HG02642 (cell line): Measurements from ENCODE around the gene FAM32A.

ENCODE experiments used
- ATAC-seq: cut with Tn5 transposase; IDR thresholded peaks from one replicate; pipeline ENCODE4 v1.9.1; 2021; ENCODE audit warnings: mild to moderate bottlenecking; ENCODE audit not compliant: unreplicated experiment, poor library complexity

FAM32A gene

DNA sequence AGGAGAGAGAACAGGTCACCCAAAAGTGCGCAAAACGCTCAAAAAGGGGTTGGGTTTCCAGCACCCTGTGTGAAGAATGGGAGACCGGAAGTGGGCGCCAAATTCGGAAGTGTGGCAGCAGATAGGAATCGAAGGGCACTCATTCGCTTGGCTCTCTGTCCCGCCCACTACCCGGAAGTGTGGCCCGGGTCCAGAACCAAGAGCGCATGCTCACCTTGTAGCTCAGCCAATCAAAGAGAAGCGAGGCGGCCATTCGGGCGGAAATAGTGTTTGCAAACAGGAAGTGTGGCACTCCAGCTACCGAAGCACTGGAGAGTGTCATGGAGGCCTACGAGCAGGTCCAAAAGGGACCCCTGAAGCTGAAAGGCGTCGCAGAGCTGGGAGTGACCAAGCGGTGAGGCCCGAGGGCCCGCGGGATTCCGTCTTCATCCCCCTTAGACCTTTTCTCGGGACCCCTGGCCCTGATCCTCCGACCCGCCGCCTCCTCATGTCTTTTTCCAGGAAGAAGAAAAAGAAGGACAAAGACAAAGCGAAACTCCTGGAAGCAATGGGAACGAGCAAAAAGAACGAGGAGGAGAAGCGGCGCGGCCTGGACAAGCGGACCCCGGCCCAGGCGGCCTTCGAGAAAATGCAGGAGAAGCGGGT, at the start of gene FAM32A:
FAM32A (plus strand) TSS at position 288 of the 645 bp plus-strand sequence; CDS start at position 321, 33 bp downstream.
- peak; percentile 92 for ATAC-seq

DNA sequence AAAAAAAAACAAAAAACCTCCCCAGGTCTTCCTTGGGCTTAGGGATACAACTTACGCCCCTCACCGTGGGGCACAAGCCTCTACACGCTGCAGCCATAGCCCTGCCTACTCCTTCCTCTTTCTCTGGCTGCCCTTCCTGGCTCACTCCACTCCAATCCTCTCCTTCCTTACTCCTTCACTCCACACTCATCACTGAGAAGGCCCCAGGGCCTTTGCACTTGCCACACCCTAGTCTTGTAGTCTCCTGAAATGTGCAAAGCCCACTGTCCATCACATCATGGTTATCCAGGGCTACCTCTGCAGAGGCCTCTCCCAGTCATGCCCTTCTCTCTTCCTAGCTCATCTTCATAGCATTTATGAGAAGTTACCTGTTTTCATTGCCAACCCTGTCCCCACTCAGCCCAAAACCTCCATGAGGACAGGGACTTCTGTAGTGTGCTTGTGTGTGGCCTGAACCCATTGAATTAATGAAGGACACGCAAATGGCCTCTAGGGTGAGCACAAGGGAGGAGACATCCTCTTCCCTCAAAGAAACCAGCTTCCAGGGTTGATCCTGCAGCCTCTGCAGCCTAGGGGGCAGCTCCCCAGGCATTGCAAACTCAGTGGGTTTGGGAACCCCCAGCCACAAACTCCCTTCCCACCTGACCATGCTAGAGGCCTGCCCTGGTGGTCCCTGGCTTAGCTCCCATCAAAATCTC, 49.6 kb upstream of the FAM32A start:
- no peak for ATAC-seq

DNA sequence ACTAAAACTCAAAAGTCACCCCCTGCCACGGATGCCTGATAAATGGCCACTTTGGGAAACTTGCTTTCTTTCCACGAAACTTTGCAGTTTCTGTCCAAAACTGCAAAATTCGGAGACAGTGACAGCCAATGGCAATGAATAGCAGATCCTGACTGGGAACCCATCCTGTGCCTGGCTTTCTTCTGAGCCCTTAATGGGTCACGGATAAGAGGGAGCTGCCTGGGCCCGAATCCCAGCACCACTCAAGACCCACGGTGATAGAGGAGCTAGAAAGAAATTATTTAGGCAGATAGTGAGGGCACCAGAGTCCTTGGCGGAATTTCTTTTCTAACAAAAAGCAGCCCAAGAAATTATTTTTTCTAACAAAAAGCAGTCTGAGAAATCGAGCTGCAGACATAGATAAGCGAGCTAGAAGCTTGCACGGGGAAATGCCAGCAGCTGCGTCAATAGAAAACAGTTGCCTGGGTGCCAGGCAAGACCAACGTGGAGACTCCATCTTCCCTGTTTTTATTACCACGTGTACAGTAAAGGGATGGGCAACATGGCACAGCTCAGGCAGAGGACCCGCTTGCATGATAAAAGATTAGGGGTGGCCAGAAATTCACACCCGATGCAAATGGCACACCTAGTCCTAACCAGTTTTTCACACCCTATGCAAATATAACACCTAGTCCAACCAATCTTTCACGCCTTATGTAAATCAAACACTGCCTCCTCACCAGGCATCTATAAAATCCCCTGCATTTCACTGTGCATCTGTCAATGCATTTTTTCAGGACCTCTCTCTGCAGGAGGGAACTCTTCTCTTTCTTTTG, 48.8 kb upstream of the FAM32A start:
- ATAC-seq = no peak

DNA sequence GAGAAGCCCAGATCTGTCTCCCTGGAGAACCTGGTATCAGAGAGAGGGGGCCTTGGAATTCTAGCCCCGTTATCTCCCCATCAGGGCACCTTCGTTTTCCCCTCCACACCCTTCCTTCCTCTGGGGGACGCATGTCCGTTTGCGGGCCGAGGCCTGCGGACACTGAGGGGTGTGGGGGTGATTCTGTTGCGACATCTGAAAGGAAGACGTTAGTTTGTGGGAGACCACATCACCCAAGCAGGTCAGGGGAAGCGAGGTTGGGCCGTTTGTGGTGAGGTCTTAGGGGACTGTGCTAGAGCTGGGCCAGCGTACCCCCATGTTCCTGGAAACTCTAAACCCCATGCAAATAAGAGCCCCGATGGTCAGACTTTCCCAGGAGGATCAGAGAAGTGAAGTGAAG, 45.5 kb upstream of the FAM32A start:
- no peak for ATAC-seq

DNA sequence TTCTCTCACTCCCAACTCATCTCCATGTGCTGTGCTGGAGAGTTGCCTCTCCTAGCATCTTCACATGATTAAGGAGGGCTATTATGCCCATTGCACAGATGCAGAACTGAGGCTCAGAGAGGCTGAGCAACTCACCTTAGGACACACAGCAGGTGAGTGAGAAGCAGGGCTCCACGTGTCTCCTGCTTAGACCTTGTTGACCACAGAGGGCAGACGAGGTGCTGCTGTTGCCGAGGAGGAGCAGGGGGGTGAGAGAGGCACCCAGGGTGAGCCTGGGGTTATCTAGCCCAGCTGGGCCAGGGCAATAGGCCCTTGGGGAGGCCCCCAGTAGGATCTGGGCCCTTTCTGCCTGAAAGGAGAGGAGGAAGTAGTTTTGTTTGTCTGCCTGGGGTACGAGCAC, 44.2 kb upstream of the FAM32A start:
- peak; percentile 51 for ATAC-seq

DNA sequence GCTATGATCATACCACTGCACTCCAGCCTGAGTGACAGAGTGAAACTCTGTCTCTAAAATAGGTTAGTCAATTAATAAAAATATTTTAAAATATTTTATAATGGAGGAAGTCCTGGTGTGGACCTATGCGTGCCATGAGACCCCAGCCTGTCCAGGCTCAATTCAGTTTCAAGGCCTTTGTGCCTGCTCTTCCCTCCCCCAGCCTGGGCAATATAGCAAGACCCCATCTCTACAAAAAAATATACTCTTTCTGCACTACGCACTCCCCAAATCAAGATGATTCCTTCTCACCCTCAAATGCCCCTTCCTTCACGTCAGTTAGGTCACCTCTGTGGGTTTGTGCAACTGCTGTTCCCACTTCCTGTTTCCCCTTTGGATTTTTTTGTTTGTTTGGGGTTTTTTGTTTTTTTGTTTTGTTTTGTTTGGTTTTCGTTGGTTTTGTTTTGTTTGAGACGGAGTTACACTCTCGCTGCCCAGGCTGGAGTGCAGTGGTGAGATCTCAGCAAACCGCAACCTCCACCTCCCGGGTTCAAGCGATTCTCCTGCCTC, 43.1 kb upstream of the FAM32A start:
- ATAC-seq = no peak

DNA sequence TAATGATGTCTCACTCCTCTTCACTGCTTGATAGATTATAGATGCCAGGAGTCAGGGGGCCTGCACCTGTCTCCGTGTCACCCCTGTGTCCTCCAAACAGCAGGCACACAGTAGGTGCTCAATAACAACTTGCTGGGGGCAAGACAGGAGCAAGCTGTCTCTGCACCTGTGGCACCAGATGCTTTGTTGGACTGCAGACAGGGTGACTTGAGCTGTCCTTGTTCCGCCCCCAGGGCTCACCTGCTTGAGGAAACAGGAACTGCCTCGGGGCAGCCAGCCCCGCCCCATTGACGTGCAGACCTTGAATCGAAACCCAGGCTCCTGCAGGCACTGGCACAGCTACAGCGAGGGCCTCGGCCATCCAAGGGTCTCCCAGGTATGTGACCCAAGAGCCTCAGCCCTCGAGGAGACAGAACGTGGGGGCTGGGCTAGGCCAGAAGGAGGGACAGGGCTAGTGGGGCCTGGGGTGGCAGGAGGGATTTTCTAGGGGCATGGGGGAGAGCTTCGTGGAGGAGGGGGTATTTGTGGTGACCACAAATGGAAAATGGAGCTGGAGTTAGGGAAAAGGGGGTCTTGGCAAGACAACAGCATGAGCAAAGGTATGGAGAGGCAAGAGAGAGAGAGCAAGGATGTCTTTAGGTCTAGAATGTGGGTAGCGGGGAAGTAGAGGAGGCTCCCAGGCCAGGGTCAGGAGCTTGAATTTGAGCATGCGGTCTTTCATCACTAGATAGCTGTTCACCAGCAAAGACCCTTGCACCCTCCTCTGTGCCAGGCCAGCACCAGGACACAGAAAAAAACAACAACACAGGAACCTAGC, 41.6 kb upstream of the FAM32A start, which contains the start of gene HSH2D:
HSH2D (plus strand) TSS at position 287 of the 817 bp plus-strand sequence. CDS start 5,066 bp downstream, outside the sequence.
- ATAC-seq = peak; percentile 70

DNA sequence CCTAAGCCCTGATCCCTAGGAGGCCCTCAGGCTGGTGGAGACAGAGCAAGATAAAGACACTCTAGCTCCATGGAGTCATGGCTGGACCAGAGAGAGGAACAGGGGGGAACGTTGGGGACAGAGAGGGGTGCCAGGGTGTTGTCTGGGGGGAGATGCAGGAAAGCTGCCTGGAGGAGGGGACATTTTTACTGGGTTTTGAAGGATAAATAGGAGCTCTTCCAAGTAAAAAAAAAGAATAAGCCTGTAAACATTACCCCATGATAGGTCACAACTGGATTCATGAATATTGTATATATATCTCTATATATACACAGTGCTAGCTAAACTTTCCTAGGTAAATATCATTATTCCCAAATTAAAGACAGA, 41.0 kb upstream of the FAM32A start:
- no peak for ATAC-seq

DNA sequence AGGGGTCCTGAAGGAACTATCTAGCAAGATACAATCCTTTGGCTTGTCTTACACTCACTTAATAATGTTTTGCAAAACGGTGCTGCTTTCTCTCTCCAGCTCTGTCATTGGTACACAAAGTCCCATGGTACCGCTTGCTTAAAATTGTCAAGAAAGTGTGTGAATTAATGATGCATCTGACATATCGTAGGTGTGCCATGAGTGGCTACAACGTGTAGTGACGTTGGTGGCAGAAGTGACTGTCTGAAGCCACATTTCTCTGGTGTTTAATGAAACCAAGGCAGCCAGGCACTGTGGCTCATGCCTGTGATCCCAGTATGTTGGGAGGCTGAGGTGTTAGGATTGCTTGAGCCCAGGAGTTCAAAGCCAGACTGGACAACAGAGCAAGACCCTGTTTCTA, 39.1 kb upstream of the FAM32A start:
- no peak for ATAC-seq

DNA sequence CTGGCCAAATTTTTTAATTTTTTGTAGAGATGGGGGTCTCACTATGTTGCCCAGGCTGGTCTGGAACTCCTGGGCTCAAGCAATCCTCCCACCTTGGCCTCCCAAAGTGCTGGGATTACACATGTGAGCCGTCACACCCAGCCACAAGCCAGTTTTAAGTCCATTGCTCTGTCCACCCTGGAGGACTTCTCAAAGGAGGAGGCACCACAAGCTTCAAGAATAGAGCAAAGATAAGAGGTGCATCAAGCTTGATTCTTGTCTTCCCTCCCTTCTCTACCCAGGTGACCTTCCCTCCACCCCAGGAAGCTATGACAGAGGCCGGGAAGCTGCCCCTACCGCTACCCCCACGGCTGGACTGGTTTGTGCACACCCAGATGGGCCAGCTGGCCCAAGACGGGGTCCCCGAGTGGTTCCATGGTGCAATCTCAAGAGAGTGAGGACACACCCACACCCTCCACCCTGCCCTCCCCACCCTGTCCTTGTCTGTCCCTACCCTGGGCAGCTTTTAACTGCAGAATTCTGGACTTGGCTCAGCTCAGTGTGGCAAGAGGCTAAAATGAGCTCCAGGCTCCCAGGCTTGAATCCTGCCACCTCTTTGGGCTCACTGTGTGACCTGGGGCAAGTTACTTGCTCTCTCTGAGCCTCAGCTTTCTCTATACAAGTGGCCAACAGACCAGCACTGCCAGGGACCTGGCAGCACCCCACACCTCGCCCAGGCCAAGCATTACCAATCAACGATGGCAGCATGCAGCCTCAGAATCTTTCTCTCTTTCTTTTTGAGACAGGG, 36.6 kb upstream of the FAM32A start:
- no peak for ATAC-seq

DNA sequence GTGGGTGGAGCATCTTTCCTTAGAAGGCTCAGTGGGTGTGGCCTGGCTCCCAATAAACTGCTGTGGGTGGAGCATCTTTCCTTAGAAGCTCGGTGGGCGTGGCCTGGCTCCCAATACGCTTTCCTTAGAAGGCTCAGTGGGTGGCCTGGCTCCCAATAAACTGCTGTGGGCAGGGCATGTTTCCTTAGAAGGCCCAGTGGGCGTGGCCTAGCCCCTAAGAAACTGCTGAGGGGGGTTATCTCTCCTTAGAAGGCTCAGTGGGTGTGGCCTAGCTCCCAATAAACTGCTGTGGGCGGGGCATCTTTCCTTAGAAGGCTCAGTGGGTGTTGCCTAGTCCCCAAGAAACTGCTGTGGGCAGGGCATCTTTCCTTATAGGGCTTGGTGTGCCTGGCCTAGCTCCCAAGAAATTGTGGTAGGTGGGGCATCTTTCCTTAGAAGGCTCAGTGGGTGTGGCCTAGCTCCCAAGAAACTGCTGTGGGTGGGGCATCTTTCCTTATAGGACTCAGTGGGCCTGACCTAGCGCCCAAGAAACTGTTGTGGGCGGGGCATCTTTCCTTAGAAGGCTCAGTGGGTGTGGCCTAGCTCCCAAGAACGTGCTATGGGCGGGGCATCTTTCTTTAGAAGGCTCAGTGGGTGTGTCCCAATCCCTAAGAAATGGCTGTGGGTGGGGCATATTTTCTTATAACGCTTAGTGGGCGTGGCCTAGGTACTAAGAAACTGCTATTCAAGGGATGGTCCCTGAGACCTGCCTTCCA, 31.5 kb upstream of the FAM32A start:
- ATAC-seq = no peak

DNA sequence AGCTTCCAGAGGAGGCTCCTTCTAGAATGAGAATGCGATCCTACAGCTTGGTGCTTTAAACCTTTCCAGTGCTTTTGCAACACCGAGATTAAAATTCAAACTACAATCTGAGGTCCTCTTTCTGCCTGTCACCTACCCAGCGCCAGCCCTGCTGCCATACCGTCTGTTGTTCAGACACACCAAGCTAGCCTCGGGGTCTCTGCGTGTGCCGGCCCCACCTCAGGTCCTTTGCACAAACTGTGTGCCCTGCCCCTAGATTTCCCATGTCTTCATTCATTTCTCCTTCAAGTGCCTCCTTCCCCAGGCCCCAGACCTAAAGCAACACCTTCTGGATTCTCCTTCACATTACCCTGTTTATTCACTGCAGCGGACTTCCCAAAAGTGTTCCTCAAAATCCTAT, 30.7 kb upstream of the FAM32A start:
- ATAC-seq = no peak

DNA sequence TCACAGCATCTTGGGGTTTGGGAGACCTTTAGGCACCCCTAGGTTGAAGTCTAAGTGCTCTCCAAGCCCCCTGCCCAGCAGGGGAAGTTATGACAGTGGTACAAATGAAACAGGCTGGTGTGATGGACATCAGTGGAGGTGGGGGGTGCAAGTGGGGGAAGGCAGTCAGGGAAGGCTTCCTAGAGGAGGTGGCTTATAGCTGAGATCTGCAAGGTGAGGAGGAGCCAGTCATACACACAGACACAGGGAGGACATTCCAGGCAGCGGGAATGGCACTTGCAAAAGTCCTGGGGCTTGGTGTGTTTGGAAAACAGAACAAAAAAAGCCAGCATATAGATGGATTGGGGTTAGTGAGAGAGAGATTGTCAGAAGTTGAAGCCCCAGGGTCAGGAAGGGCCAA, 30.1 kb upstream of the FAM32A start:
- ATAC-seq = no peak

DNA sequence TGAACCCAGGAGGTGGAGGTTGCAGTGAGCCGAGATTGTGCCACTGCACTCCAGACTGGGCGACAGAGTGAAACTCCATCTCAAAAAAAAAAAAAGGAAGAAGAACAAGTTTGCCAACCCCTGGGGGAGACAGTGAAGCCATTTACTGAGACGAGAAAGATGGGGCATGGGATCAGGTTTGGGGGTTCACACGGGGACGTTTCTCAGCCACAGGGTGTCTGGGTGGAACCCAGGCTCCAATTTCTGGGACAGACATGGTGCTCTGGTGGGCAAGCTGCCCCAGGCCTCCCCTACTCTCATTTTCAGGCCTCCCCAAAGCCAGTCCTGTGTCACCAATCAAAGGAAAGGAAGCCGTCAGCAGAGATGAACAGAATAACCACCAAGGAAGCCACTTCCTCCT, 28.3 kb upstream of the FAM32A start:
- ATAC-seq = no peak

DNA sequence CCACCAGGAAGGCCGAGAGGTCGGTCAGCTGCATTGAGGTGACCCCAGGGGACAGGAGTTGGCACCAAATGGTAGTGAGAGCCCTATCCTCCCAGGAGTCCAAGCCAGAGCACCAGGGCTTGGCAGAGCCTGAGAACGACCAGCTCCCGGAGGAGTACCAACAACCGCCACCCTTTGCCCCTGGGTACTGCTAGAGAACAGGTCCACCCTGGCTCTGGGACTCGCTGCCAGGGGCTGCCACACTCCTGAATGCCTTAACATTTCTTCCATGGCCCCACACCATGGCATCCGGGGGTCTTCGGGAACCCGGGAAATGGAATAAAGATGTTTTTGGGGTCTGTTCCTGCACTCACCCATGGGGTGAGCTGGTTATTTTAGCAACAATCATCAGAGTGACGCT, 27.6 kb upstream of the FAM32A start:
- ATAC-seq = no peak

DNA sequence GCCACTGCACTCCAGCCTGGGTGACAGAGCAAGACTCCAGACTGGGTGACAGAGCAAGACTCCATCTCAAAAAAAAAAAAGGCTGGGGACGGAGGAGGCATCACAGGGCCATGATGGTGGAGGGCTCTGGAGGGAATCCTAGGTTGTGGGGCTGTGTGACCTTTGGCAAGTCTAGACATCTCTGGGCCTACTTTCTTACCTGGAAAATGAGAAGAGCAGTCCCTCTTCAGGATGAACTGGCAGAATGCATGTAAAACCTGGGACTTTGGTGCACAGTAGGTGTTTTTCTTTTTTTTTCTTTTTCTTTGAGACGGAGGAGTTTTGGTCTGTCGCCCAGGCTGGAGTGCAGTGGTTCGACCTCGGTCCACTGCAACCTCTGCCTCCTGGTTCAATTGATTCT, 25.6 kb upstream of the FAM32A start:
- no peak for ATAC-seq

DNA sequence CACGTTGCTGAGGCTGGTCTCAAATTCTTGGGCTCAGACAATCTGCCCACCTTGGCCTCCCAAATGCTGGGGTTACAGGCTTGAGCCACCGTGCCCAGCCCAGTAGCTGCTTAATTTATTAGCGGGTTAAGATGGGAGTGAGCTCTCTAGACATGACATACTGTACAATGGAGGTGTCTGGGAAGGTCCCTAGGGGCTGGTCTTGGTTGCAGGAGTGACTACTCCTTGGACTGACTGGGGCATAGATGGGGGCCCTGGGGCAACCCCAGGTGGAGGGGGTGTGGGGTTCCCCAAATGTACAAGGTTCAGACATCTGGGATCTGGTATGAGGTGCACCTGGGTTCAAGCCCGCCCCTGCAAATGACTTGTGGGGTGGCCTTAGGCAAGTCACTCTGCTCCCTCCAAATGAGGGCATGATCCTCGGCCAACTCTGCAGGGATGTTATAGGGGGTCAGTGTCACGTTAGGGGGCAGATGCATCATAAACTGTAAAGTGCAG, 24.7 kb upstream of the FAM32A start:
- no peak for ATAC-seq

DNA sequence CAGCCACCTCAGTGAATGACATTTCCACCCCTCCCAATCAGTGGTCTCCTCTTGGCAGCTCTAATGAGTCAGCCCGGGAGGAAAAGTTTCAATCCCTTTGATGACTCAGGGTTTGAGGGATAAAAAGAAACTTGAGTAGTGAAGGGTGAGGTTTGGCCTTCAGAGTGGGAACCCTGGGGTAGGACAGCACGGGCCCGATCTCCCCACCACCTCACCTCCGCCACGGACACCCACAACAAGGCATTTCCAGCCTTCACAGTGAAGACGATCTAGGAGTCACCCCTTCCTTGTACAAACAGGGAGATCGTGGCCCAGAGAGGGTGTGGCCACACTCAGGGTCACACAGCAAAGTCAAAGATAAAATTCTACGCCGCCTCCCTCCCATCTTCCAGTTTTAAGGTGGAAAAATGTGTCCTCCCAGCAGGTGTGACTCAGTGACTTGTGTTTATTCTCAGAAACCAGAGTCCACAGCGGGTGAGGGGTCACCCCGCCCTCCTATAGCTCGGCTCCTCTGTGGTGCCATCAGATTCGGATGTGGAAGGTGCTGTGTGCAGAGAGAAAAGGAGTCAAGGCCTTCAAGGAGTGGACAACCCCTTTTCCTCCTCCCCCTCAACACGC, 24.2 kb upstream of the FAM32A start:
- no peak for ATAC-seq
